Ovary (tissue), 9 donors: ENCODE results near the gene CAPN3. TPM values are rescaled to one million over a fixed set of nuclear protein-coding genes. Genes with fewer than 3 reads are reported as not detected.

Experiments used
- DNase-seq, 5 donors: peaks; one replicate each; pipeline ENCODE4 v3.0.0-alpha.2; 2019 to 2020
- H3K27ac ChIP-seq, 2 donors: fragments of 200-600 bp; one replicate each; pipeline versions ENCODE4 v1.5.1 to v1.8.0; 2019 to 2022
- H3K27me3 ChIP-seq: fragments of 200-600 bp; one replicate; pipeline ENCODE4 v1.8.0; 2022
- H3K36me3 ChIP-seq: fragments of 200-600 bp; sonication (generic); one replicate; pipeline ENCODE4 v1.5.1; 2019
- H3K4me1 ChIP-seq: one replicate; pipeline ENCODE4 v1.8.1; 2013; ENCODE audit warnings: mild to moderate bottlenecking, moderate library complexity; ENCODE audit not compliant: insufficient read depth
- H3K4me3 ChIP-seq: fragments of 200-600 bp; sonication (generic); one replicate; pipeline ENCODE4 v1.5.1; 2017
- H3K9me3 ChIP-seq, 2 donors: fragments of 200-600 bp in 1 of 2; sonication (generic) in 1 of 2; one replicate each; pipeline versions ENCODE4 v1.5.1 to v1.8.1; 2013 to 2019; ENCODE audit warnings: mild to moderate bottlenecking in 1 of 2, moderate library complexity in 1 of 2
- CTCF ChIP-seq, 3 donors: fragments of 450-650 bp in 2 of 3; fragments of 200-600 bp in 1 of 3; IDR thresholded peaks; one replicate each; pipeline versions ENCODE4 v1.5.1 to v1.8.0; 2016 to 2022; ENCODE audit warnings: antibody characterized with exemption in 3 of 3, mild to moderate bottlenecking in 1 of 3
- EP300 ChIP-seq: sonication (generic); formaldehyde crosslinking; IDR thresholded peaks from one replicate; pipeline ENCODE4 v1.6.1; 2017; ENCODE audit warnings: antibody characterized with exemption
- POLR2A ChIP-seq: fragments of 450-650 bp; IDR thresholded peaks from one replicate; pipeline ENCODE4 v1.6.1; 2017; ENCODE audit warnings: antibody characterized with exemption, mild to moderate bottlenecking, moderate library complexity
- WGBS, 3 donors: extraction: QIAGEN DNeasy Blood & Tissue Kit in 1 of 3; methylation state at CpG; one replicate each; pipeline versions ENCODE4 v1.1.5 to v1.1.7; 2013 to 2017; 5-methylcytosine and 5-hydroxymethylcytosine counted together
- intact Hi-C, 4 donors: fragments of 100-400 bp; cut with DNase I; formaldehyde crosslinking; loops; one replicate each; pipeline versions ENCODE4 v1.11.0 to v1.15.1; 2022 to 2023
- polyA plus RNA-seq, 2 donors: library from polyadenylated mRNA; stranded (reverse); fragments of 200-250 nt in 1 of 2; fragments of 350-450 nt in 1 of 2; fragmentation: Illumina TruSeq in 1 of 2; extraction: RNeasy Lipid Tissue Mini Kit (QIAGEN cat#74804) in 1 of 2; gene quantifications; one replicate each; pipeline ENCODE4 v1.2.3, GENCODE V29; 2013 to 2014
- total RNA-seq, 7 donors: library from RNA; depleted of rRNA in 2 of 7; stranded (reverse); fragments of >200 nt in 2 of 7; fragmentation: NEBNext Ultra II Directional in 3 of 7; extraction: Animal tissue kit (Norgen Biotek cat#: 25700) in 3 of 7; gene quantifications; one replicate each; pipeline versions ENCODE4 v1.1.0 to v1.2.4, GENCODE V29; 2016 to 2023
- donor health status: DM: no; HTN: no; CAD: no; lungs with moderate emphysema.
- donor health status: DM: no; HTN: no; CAD: no.
- donor health status: Bipolar disorder and iron deficiency.
- donor health status: DM: yes; HTN: yes; CAD: no.
- donor health status: DM: no; HTN: no; CAD: no.
- donor health status: DM: yes; HTN: yes; CAD: no.

CAPN3 gene
- total and polyA plus RNA-seq, 9 donors: 6.4 to 19.1 (median 8.0) TPM

- Histone ChIP-seq H3K4me1 (no peaks in the 10 kb centered on the region), H3K27ac (no peak overlapping the region), H3K36me3 (no peaks in the 10 kb centered on the region), H3K9me3 (no peaks in the 10 kb centered on the region), H3K4me3 (no peak overlapping the region), H3K27me3 (no peaks in the 10 kb centered on the region)
- TF ChIP-seq CTCF (IDR thresholded peaks at IDR 0.05): no peak
- TF ChIP-seq POLR2A: no peak
- no peak for TF ChIP-seq EP300
- 13 to 29% (median 21%) methylated on average over 2 of the region's 2 CpGs for WGBS, 3 donors
- DNase-seq: no peak
- intact Hi-C loops: no loop called here
Measured at GRCh38 chr15:42413920-42414319, 54.6 kb downstream of the CAPN3 start.

GRCh38 chr15:42419369-42419768, 60.1 kb downstream of the CAPN3 start:
- Histone ChIP-seq H3K27me3 (no peaks in the 10 kb centered on the region), H3K4me3 (no peak overlapping the region), H3K4me1 (no peaks in the 10 kb centered on the region), H3K27ac (no peak overlapping the region), H3K9me3 (no peaks in the 10 kb centered on the region), H3K36me3 (no peaks in the 10 kb centered on the region)
- intact Hi-C loops: no loop called here
- TF ChIP-seq EP300: no peak
- 86 to 89% (median 88%) methylated on average over 7 of the region's 7 CpGs for WGBS, 3 donors
- DNase-seq: no peak

GRCh38 chr15:42421376-42421775, 62.1 kb downstream of the CAPN3 start:
- no peaks in the 10 kb centered on the region for H3K36me3 ChIP-seq

GRCh38 chr15:42427429-42428223, 68.3 kb downstream of the CAPN3 start:
- H3K4me1 ChIP-seq: no peaks in the 10 kb centered on the region
- DNase-seq: no peak
- no peaks in the 10 kb centered on the region for H3K9me3 ChIP-seq
- TF ChIP-seq POLR2A (no peak), EP300 (no peak), CTCF (IDR thresholded peaks at IDR 0.05) (no peak)
- H3K36me3 ChIP-seq: no peaks in the 10 kb centered on the region
- H3K4me3 ChIP-seq: no peak overlapping the region
- WGBS, 3 donors: 78 to 84% (median 79%) methylated on average over 7 of the region's 7 CpGs
- H3K27me3 ChIP-seq: no peaks in the 10 kb centered on the region
- H3K27ac ChIP-seq: no peak overlapping the region
- intact Hi-C loops: no loop called here

More at GRCh38 chr15:42421376-42421775, 62.1 kb downstream of the CAPN3 start:
- H3K4me1 ChIP-seq: no peaks in the 10 kb centered on the region
- H3K27me3 ChIP-seq: no peaks in the 10 kb centered on the region
- no peak for DNase-seq
- H3K4me3 ChIP-seq: no peak overlapping the region
- no peak for TF ChIP-seq EP300
- no peak for TF ChIP-seq CTCF (IDR thresholded peaks at IDR 0.05)
- no peak for TF ChIP-seq POLR2A
- no peak overlapping the region for H3K27ac ChIP-seq
- WGBS, 3 donors: 88 to 90% (median 88%) methylated on average over 2 of the region's 2 CpGs
- intact Hi-C loops: no loop called here
- no peaks in the 10 kb centered on the region for H3K9me3 ChIP-seq

GRCh38 chr15:42444415-42445063, 85.2 kb downstream of the CAPN3 start:
- TF ChIP-seq EP300 (no peak), CTCF (IDR thresholded peaks at IDR 0.05) (no peak), POLR2A (no peak)
- H3K36me3 ChIP-seq: no peaks in the 10 kb centered on the region
- no peaks in the 10 kb centered on the region for H3K27me3 ChIP-seq
- no peaks in the 10 kb centered on the region for H3K4me1 ChIP-seq
- intact Hi-C loops: no loop called here
- WGBS, 3 donors: 76 to 83% (median 79%) methylated on average over 5 of the region's 5 CpGs
- H3K27ac ChIP-seq: no peak overlapping the region
- no peaks in the 10 kb centered on the region for H3K9me3 ChIP-seq
- no peak for DNase-seq
- no peak overlapping the region for H3K4me3 ChIP-seq
